ENCODE measurements around the gene ARMH4. TPM values are rescaled to one million over a fixed set of nuclear protein-coding genes. Genes with fewer than 3 reads are reported as not detected.

ARMH4 gene, protein sequence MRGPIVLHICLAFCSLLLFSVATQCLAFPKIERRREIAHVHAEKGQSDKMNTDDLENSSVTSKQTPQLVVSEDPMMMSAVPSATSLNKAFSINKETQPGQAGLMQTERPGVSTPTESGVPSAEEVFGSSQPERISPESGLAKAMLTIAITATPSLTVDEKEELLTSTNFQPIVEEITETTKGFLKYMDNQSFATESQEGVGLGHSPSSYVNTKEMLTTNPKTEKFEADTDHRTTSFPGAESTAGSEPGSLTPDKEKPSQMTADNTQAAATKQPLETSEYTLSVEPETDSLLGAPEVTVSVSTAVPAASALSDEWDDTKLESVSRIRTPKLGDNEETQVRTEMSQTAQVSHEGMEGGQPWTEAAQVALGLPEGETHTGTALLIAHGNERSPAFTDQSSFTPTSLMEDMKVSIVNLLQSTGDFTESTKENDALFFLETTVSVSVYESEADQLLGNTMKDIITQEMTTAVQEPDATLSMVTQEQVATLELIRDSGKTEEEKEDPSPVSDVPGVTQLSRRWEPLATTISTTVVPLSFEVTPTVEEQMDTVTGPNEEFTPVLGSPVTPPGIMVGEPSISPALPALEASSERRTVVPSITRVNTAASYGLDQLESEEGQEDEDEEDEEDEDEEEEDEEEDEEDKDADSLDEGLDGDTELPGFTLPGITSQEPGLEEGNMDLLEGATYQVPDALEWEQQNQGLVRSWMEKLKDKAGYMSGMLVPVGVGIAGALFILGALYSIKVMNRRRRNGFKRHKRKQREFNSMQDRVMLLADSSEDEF
- total RNA-seq, result 39.9 TPM
- 3.6 TPM for polyA plus RNA-seq

GRCh38 chr14:58152014-58152857 lies at the start of gene ARMH4:
ARMH4 (minus strand) TSS chr14:58152213; CDS start chr14:58139358, 12,855 bp downstream.
- DNase-seq (ENCODE audit: extremely low spot score), result peak; percentile 42
- Histone ChIP-seq H3K4me3 (ENCODE audit: low read depth, low read length) (peak within 1 kb of the TSS; percentile 91), H3K4me1 (ENCODE audit: insufficient read depth) (no peaks in the 10 kb centered on the region), H3K36me3 (ENCODE audit: insufficient read depth) (no peaks in the 10 kb centered on the region), H3K27ac (ENCODE audit: low read depth) (peak within 1 kb of the TSS; percentile 12)
- under 1% methylated on average over 70 of the region's 70 CpGs for WGBS

- Histone ChIP-seq H3K27ac (ENCODE audit: low read depth) (no peak overlapping the region), H3K4me1 (ENCODE audit: insufficient read depth) (no peaks in the 10 kb centered on the region), H3K4me3 (ENCODE audit: low read depth, low read length) (peak overlapping the region; percentile 62), H3K36me3 (ENCODE audit: insufficient read depth) (peaks cover 3% of the 10 kb centered on the region)
- DNase-seq (ENCODE audit: extremely low spot score), result no peak
- 3% methylated on average over 2 of the region's 2 CpGs for WGBS
Measured at GRCh38 chr14:58200846-58201245, 48.8 kb upstream of the ARMH4 start.

DNA sequence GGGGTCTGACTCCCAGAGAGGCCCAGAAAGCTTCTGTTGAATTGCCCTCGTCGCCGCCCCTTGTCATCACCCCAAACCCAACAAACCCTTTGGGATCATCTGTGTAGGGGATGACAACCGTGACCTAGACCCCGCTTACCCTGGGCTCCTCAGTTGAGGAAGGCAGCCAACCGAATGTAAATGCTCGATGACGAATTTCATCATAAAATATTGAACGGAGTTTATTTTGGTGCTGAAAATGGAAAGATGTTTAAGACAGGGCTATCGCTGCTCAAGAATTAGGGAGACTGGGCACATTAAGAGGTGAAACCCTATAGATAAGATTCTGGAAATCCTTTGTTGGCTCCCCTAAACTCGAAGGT lies 48.4 kb upstream of the ARMH4 start:
- Histone ChIP-seq H3K27ac (ENCODE audit: low read depth) (peak overlapping the region; percentile 92), H3K36me3 (ENCODE audit: insufficient read depth) (peaks cover 3% of the 10 kb centered on the region), H3K4me1 (ENCODE audit: insufficient read depth) (no peaks in the 10 kb centered on the region), H3K4me3 (ENCODE audit: low read depth, low read length) (peak overlapping the region; percentile 62)
- under 1% methylated on average over 11 of the region's 11 CpGs for WGBS
- DNase-seq (ENCODE audit: extremely low spot score), result no peak

- peak; percentile 52 for DNase-seq (ENCODE audit: extremely low spot score)
- WGBS, result under 1% methylated on average over 78 of the region's 78 CpGs
- Histone ChIP-seq H3K4me1 (ENCODE audit: insufficient read depth) (no peaks in the 10 kb centered on the region), H3K4me3 (ENCODE audit: low read depth, low read length) (peak within 1 kb of the TSS; percentile 62), H3K27ac (ENCODE audit: low read depth) (peak within 1 kb of the TSS; percentile 95), H3K36me3 (ENCODE audit: insufficient read depth) (peaks cover 3% of the 10 kb centered on the region)
Measured at GRCh38 chr14:58199726-58200479, 47.9 kb upstream of the ARMH4 start, which contains the start of gene ACTR10. ACTR10 (plus strand) TSS chr14:58200149; CDS start chr14:58200218, 69 bp downstream.

- Histone ChIP-seq H3K4me3 (ENCODE audit: low read depth, low read length) (no peak overlapping the region), H3K4me1 (ENCODE audit: insufficient read depth) (no peaks in the 10 kb centered on the region), H3K27ac (ENCODE audit: low read depth) (no peak overlapping the region), H3K36me3 (ENCODE audit: insufficient read depth) (peaks cover 1% of the 10 kb centered on the region)
- DNase-seq (ENCODE audit: extremely low spot score), result no peak
- WGBS, result 96% methylated on average over 5 of the region's 5 CpGs
Measured at GRCh38 chr14:58198086-58198485, 46.1 kb upstream of the ARMH4 start.

GRCh38 chr14:58196198-58196597 lies 44.2 kb upstream of the ARMH4 start:
- 84% methylated on average over 1 of the region's 1 CpG for WGBS
- Histone ChIP-seq H3K36me3 (ENCODE audit: insufficient read depth) (no peaks in the 10 kb centered on the region), H3K27ac (ENCODE audit: low read depth) (no peak overlapping the region), H3K4me3 (ENCODE audit: low read depth, low read length) (no peak overlapping the region), H3K4me1 (ENCODE audit: insufficient read depth) (no peaks in the 10 kb centered on the region)
- DNase-seq (ENCODE audit: extremely low spot score), result no peak

DNA sequence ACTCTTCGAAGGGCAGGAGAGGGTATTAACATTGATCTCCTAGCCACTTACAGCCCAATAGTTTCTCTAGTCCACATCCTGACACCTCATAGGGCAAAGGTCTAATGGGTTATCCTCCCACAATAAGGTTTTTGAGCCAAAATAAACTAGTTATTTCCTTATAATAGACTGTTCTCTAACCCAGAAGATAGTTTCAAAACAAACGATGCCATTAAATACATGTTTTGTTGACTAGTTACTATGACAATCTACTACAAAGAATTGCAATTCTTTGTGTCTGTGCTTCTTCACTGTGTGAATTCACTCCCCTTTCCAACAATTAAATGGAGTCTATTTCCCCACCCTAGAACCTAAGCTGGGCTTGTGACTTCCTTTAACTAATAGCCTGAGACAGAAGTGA lies 41.5 kb upstream of the ARMH4 start:
- no peak overlapping the region for H3K4me3 ChIP-seq (ENCODE audit: low read depth, low read length)
- H3K36me3 ChIP-seq (ENCODE audit: insufficient read depth), result no peaks in the 10 kb centered on the region
- DNase-seq (ENCODE audit: extremely low spot score), result no peak
- H3K27ac ChIP-seq (ENCODE audit: low read depth), result no peak overlapping the region
- H3K4me1 ChIP-seq (ENCODE audit: insufficient read depth), result no peaks in the 10 kb centered on the region
- 64% methylated on average over 2 of the region's 2 CpGs for WGBS

GRCh38 chr14:58191763-58192601 lies 40.0 kb upstream of the ARMH4 start:
- Histone ChIP-seq H3K4me3 (ENCODE audit: low read depth, low read length) (no peak overlapping the region), H3K36me3 (ENCODE audit: insufficient read depth) (no peaks in the 10 kb centered on the region), H3K27ac (ENCODE audit: low read depth) (no peak overlapping the region), H3K4me1 (ENCODE audit: insufficient read depth) (no peaks in the 10 kb centered on the region)
- no peak for DNase-seq (ENCODE audit: extremely low spot score)
- WGBS, result 51% methylated on average over 3 of the region's 3 CpGs

DNA sequence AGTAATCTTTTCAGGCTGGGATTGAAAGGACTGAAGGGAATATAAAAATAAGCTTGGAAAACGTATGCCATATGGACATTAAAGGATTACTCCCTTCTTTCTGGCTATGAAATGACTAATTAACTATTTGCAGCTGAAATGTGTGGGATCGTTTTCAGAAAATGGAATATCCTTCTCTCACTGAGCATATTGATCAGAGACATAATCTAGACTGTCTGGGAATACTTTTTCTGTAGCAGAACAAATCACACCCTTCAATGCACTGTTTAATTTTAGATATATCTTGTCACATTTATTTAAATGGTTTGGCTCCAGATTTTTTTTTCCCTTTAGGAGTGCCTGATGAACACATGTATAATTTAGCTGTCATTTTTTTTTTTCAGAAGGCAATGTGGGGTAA lies 37.2 kb upstream of the ARMH4 start:
- no peak for DNase-seq (ENCODE audit: extremely low spot score)
- 54% methylated on average over 2 of the region's 2 CpGs for WGBS
- Histone ChIP-seq H3K36me3 (ENCODE audit: insufficient read depth) (no peaks in the 10 kb centered on the region), H3K4me1 (ENCODE audit: insufficient read depth) (no peaks in the 10 kb centered on the region), H3K27ac (ENCODE audit: low read depth) (no peak overlapping the region), H3K4me3 (ENCODE audit: low read depth, low read length) (no peak overlapping the region)

- DNase-seq (ENCODE audit: extremely low spot score), result no peak
- no peak overlapping the region for H3K4me3 ChIP-seq (ENCODE audit: low read depth, low read length)
- H3K4me1 ChIP-seq (ENCODE audit: insufficient read depth), result no peaks in the 10 kb centered on the region
- H3K27ac ChIP-seq (ENCODE audit: low read depth), result no peak overlapping the region
- H3K36me3 ChIP-seq (ENCODE audit: insufficient read depth), result no peaks in the 10 kb centered on the region
- WGBS, result 81% methylated on average over 5 of the region's 5 CpGs
Measured at GRCh38 chr14:58177125-58177524, 25.1 kb upstream of the ARMH4 start.

DNA sequence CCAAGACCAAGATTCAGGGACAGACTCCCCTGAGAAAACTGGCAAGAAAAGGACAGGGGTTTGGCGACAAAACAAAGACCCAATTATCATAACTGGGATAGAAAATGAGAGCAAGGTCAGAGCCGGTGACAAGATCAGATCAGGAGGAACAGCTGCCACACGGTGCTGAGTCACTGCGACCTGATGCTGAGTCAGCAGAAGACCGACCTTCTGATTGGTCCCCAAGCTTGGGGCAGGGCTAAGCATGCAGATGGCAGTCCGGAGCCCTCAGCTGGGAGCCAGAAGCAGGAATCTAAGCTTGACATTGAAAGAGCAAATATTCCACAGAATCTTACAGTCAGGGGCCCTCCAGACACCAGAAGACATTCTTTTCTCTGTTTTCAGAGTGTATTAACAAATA lies 19.1 kb upstream of the ARMH4 start:
- 20% methylated on average over 6 of the region's 6 CpGs for WGBS

GRCh38 chr14:58167891-58168290 lies 15.9 kb upstream of the ARMH4 start:
- H3K27ac ChIP-seq (ENCODE audit: low read depth), result no peak overlapping the region
- H3K4me3 ChIP-seq (ENCODE audit: low read depth, low read length), result no peak overlapping the region
- H3K4me1 ChIP-seq (ENCODE audit: insufficient read depth), result no peaks in the 10 kb centered on the region
- WGBS, result 77% methylated on average over 5 of the region's 5 CpGs
- H3K36me3 ChIP-seq (ENCODE audit: insufficient read depth), result no peaks in the 10 kb centered on the region
- no peak for DNase-seq (ENCODE audit: extremely low spot score)

More for the DNA sequence above, 19.1 kb upstream of the ARMH4 start:
- H3K36me3 ChIP-seq (ENCODE audit: insufficient read depth), result no peaks in the 10 kb centered on the region
- H3K27ac ChIP-seq (ENCODE audit: low read depth), result no peak overlapping the region
- no peak overlapping the region for H3K4me3 ChIP-seq (ENCODE audit: low read depth, low read length)
- no peaks in the 10 kb centered on the region for H3K4me1 ChIP-seq (ENCODE audit: insufficient read depth)
- DNase-seq (ENCODE audit: extremely low spot score), result no peak
